K562 (cell line): ENCODE results near the gene KRT77. TPM values are rescaled to one million over a fixed set of nuclear protein-coding genes. Genes with fewer than 3 reads are reported as not detected.
A peak's percentile ranks its signal among the peaks of the same experiment; 100 is the strongest.

Experiments
- ATAC-seq: fragments of 200-7000 bp; cut with Tn5 transposase; 3 replicates; pipeline ENCODE4 v1.9.1; 2020; ENCODE audit warnings: moderate library complexity
- BruUV-seq: library from RNA; stranded (reverse); fragments of 400-500 nt; replicated peaks from 2 replicates; lab custom pipeline; 2021; lab: Mats Ljungman, UMichigan
- CTCF ChIA-PET: fragments of 300-600 bp; formaldehyde crosslinking; extraction: SDS; loops from one replicate; lab custom pipeline; 2021; ENCODE audit warnings: low intra/inter-chr PET ratio; lab: Yijun Ruan, JAX
- POLR2A ChIA-PET: fragments of 300-600, 350-650 bp; sonication (Branson Sonifier 250); formaldehyde crosslinking; extraction: SDS; loops from one replicate; lab custom pipeline; 2021; ENCODE audit warnings: antibody characterized with exemption, inconsistent platforms; lab: Yijun Ruan, JAX
- DNase-seq, 4 experiments: peaks; one replicate each; pipeline versions ENCODE4 v3.0.0 to v3.0.0-alpha.2; 2011 to 2018; ENCODE audit warnings: low spot score in 3 of 4, mixed read lengths in 3 of 4; ENCODE audit errors: extremely low read depth in 1 of 4
- FAIRE-seq: peaks from 2 replicates; lab custom pipeline; 2011; peaks lifted over from hg19 to GRCh38; lab: Jason Lieb, UNC
- H2AFZ ChIP-seq: 2 replicates; pipeline ENCODE4 v1.6.0; 2011; ENCODE audit warnings: low read depth, low read length, control low read depth, inconsistent platforms
- H3K27ac ChIP-seq: fragments of 200-600 bp; 3 replicates; pipeline ENCODE4 v1.8.0; 2011; ENCODE audit warnings: low read depth, mild to moderate bottlenecking, control low read depth, inconsistent platforms, low read length, moderate library complexity, mixed read lengths; ENCODE audit errors: extremely low read depth
- H3K27me3 ChIP-seq, 2 experiments: fragments of 300-600 bp in 1 of 2; 2 replicates in 1 of 2; 3 replicates in 1 of 2; pipeline versions ENCODE4 v1.6.0 to v1.8.0; 2011; ENCODE audit warnings: inconsistent platforms in 2 of 2, low read length in 2 of 2, mild to moderate bottlenecking in 1 of 2, mixed read lengths in 1 of 2, moderate library complexity in 1 of 2; ENCODE audit not compliant: control insufficient read depth in 2 of 2, insufficient read depth in 2 of 2
- H3K36me3 ChIP-seq: fragments of 300-600 bp; 3 replicates; pipeline ENCODE4 v1.8.0; 2011; ENCODE audit warnings: mild to moderate bottlenecking, low read length, inconsistent platforms; ENCODE audit not compliant: control insufficient read depth, insufficient read depth
- H3K4me1 ChIP-seq, 2 experiments: fragments of 200-600 bp in 1 of 2; replicated peaks in 1 of 2; 2 replicates in 1 of 2; 3 replicates in 1 of 2; pipeline versions ENCODE4 v1.5.1 to v1.8.0; 2011; ENCODE audit warnings: inconsistent platforms in 2 of 2, low read length in 2 of 2, mild to moderate bottlenecking in 1 of 2, mixed read lengths in 1 of 2, moderate library complexity in 1 of 2; ENCODE audit not compliant: control insufficient read depth in 2 of 2, insufficient read depth in 2 of 2
- H3K4me2 ChIP-seq: 2 replicates; pipeline ENCODE4 v1.6.1; 2011; ENCODE audit warnings: low read length, control low read depth, inconsistent platforms, mixed read lengths; ENCODE audit not compliant: insufficient read depth
- H3K4me3 ChIP-seq: fragments of 200-600 bp; sonication (generic), shearing (Covaris generic); 2 replicates; pipeline ENCODE4 v1.5.1; 2016; ENCODE audit warnings: control low read depth, inconsistent platforms
- H3K79me2 ChIP-seq: fragments of 200-600 bp; 3 replicates; pipeline ENCODE4 v1.8.0; 2011; ENCODE audit warnings: low read length, inconsistent platforms; ENCODE audit not compliant: control insufficient read depth, insufficient read depth
- H3K9ac ChIP-seq, 2 experiments: 2 replicates each; pipeline versions ENCODE4 v1.6.0 to v1.6.1; 2011; ENCODE audit warnings: low read depth in 2 of 2, low read length in 2 of 2, control low read depth in 1 of 2, inconsistent platforms in 1 of 2, mild to moderate bottlenecking in 1 of 2, mixed read lengths in 1 of 2; ENCODE audit not compliant: insufficient read depth in 1 of 2
- H3K9me1 ChIP-seq: one replicate; pipeline ENCODE4 v1.6.0; 2011; ENCODE audit warnings: inconsistent platforms, mild to moderate bottlenecking, low read length, moderate library complexity; ENCODE audit not compliant: control insufficient read depth, insufficient read depth
- H3K9me3 ChIP-seq: replicated peaks from 2 replicates; pipeline ENCODE4 v1.5.1; 2011; ENCODE audit warnings: low read depth, low read length, inconsistent platforms; ENCODE audit not compliant: control insufficient read depth, insufficient read depth
- H4K20me1 ChIP-seq: replicated peaks from 2 replicates; pipeline ENCODE4 v1.6.1; 2011; ENCODE audit warnings: low read length, inconsistent platforms, mixed read lengths; ENCODE audit not compliant: control insufficient read depth, insufficient read depth
- CREB5 ChIP-seq: fragments of 250-450 bp; sonication (Bioruptor Pico); IDR thresholded peaks from 2 replicates; pipeline ENCODE4 v1.5.0; 2020; ENCODE audit warnings: mild to moderate bottlenecking
- CTBP1 ChIP-seq: fragments of 450-650 bp; IDR thresholded peaks from 2 replicates; pipeline ENCODE4 v1.6.1; 2016; ENCODE audit warnings: borderline replicate concordance
- JUND ChIP-seq, 2 experiments: IDR thresholded peaks; 2 replicates in 1 of 2; 3 replicates in 1 of 2; pipeline ENCODE4 v1.6.1; 2011; ENCODE audit warnings: borderline replicate concordance in 2 of 2, low read depth in 2 of 2, low read length in 2 of 2, improper control_type of control experiment in 1 of 2, missing biosample characterization in 1 of 2, missing genetic modification characterization in 1 of 2, missing genetic modification reagents in 1 of 2
- NELFE ChIP-seq: IDR thresholded peaks from 2 replicates; pipeline ENCODE4 v1.6.1; 2011; ENCODE audit warnings: mild to moderate bottlenecking; ENCODE audit not compliant: insufficient read depth, insufficient read length
- PTRF ChIP-seq: fragments of 450-650 bp; IDR thresholded peaks from 2 replicates; pipeline ENCODE4 v1.6.1; 2016; ENCODE audit warnings: mild to moderate bottlenecking, missing genetic modification characterization, missing compliant biosample characterization
- RCOR1 ChIP-seq, 2 experiments: IDR thresholded peaks; 2 replicates each; pipeline ENCODE4 v1.6.1; 2012; ENCODE audit warnings: low read depth in 2 of 2, low read length in 2 of 2, borderline replicate concordance in 1 of 2, improper control_type of control experiment in 1 of 2
- RREB1 ChIP-seq: fragments of 250-450 bp; sonication (Bioruptor Pico); IDR thresholded peaks from 2 replicates; pipeline ENCODE4 v1.4.0; 2020
- SMAD4 ChIP-seq: fragments of 250-450 bp; sonication (Bioruptor Pico); conservative IDR thresholded peaks from 2 replicates; pipeline ENCODE4 v1.8.0; 2021; ENCODE audit warnings: inconsistent platforms, mild to moderate bottlenecking, moderate library complexity
- SPI1 ChIP-seq: IDR thresholded peaks from 2 replicates; pipeline ENCODE4 v1.6.1; 2011; ENCODE audit warnings: low read depth, low read length, control low read depth, borderline replicate concordance
- ZEB2 ChIP-seq: fragments of 450-650 bp; IDR thresholded peaks from 2 replicates; pipeline ENCODE4 v1.6.1; 2016
- ZFPM2 ChIP-seq: fragments of 250-450 bp; sonication (Bioruptor Pico); IDR thresholded peaks from 2 replicates; pipeline ENCODE4 v1.5.1; 2022; ENCODE audit warnings: mild to moderate bottlenecking
- ZNF143 ChIP-seq: sonication (generic); formaldehyde crosslinking; IDR thresholded peaks from 2 replicates; pipeline ENCODE4 v1.9.0; 2022; ENCODE audit warnings: mild to moderate bottlenecking, missing genetic modification reagents
- ZNF766 ChIP-seq: fragments of 200-800 bp; sonication (Bioruptor generic); conservative IDR thresholded peaks from 2 replicates; pipeline ENCODE4 v1.6.1; 2016; ENCODE audit warnings: missing genetic modification characterization, missing compliant biosample characterization
- WGBS: fragments of 100-300 bp; shearing (Covaris generic); methylation state at CpG from one replicate; pipeline ENCODE4 v1.1.6; 2016; ENCODE audit warnings: low coverage, mixed read lengths; ENCODE audit not compliant: insufficient coverage; ENCODE audit errors: missing lambda C conversion rate; 5-methylcytosine and 5-hydroxymethylcytosine counted together
- in situ Hi-C: fragments of 300-500 bp; cut with MboI; formaldehyde crosslinking; loops from 4 replicates; pipeline ENCODE4 v1.15.0; 2018; ENCODE audit warnings: inconsistent platforms, mixed read lengths
- intact Hi-C: fragments of 100-400 bp; cut with micrococcal nuclease; formaldehyde crosslinking; loops from 2 replicates; pipeline ENCODE4 v1.14.2; 2022
- polyA plus RNA-seq, 8 experiments: library from polyadenylated mRNA; depleted of rRNA in 4 of 8; stranded (reverse) in 5 of 8; unstranded in 3 of 8; fragments of >200 nt; fragmentation: Nextera tagmentation in 2 of 8; fragmentation: Illumina TruSeq in 1 of 8; extraction: Ambion mirVana in 2 of 8; extraction: Trizol in 1 of 8; gene quantifications; 2 replicates each; pipeline versions ENCODE4 v1.2.1 to v1.2.3, GENCODE V29; 2011 to 2014; ENCODE audit warnings: inconsistent platforms in 1 of 8, missing spikeins in 1 of 8
- total RNA-seq, 7 experiments: library from RNA; depleted of rRNA in 6 of 7; stranded (reverse); fragments of >200 nt in 6 of 7; fragmentation: Illumina TruSeq in 2 of 7; extraction: Trizol in 2 of 7; gene quantifications; 2 replicates each; pipeline versions ENCODE4 v1.2.1 to v1.2.3, GENCODE V29; 2011 to 2021; ENCODE audit warnings: low replicate concordance in 1 of 7

The KRT77 gene
- total and polyA plus RNA-seq, 9 of the 15 experiments (the other 6 are each of a cell fraction or from before 2014, with no cell fraction given), result not detected

GRCh38 chr12:52645982-52646381, 57.3 kb downstream of the KRT77 start:
- ChIA-PET CTCF (no interaction called here), POLR2A (interaction anchor here (0.8 kb wide), 1 partner anchor 40 kb away, joined by 3 read pairs; no protein-coding TSS in a partner anchor)
- H3K27ac ChIP-seq, result no peak overlapping the region
- H3K4me3 ChIP-seq, result no peak overlapping the region
- no peaks in the 10 kb centered on the region for H3K9me3 ChIP-seq
- no peaks in the 10 kb centered on the region for H3K36me3 ChIP-seq
- H3K9me1 ChIP-seq, result no peaks in the 10 kb centered on the region
- H4K20me1 ChIP-seq, result no peaks in the 10 kb centered on the region
- BruUV-seq, result no TSS peak
- DNase-seq (peak in 1 of 4 experiments; percentile 43), ATAC-seq (peak; percentile 53), FAIRE-seq (peak; percentile 19)
- H2AFZ ChIP-seq, result peak overlapping the region; percentile 77; the same call in 1 of the 2 replicates
- peak overlapping the region in 1 of 2 experiments; percentile 49; a peak in 1 of 4 replicates for H3K9ac ChIP-seq
- peaks cover 21 to 33% of the 10 kb centered on the region in 2 experiments for H3K4me1 ChIP-seq
- 43% methylated on average over 4 of the region's 4 CpGs for WGBS
- no peak overlapping the region for H3K4me2 ChIP-seq
- in situ Hi-C loops (no loop called here), intact Hi-C loops (no loop called here)
- H3K27me3 ChIP-seq, result no peaks in the 10 kb centered on the region
- H3K79me2 ChIP-seq, result no peaks in the 10 kb centered on the region
- TF ChIP-seq NELFE (no peak), SPI1 (peak; percentile 89; the same call in 1 of the 2 replicates), PTRF (tag) (no peak), CTBP1 (peak; percentile 51; the same call in 1 of the 2 replicates), RCOR1 (IDR thresholded peaks at IDR 0.05; ENCODE audit: borderline replicate concordance in 1 of 2, low read depth in 2 of 2, low read length in 2 of 2) (peak in 1 of 2 experiments; percentile 41; a peak in 1 of 4 replicates), ZFPM2 (no peak), CREB5 (0 out of 2 replicates have a peak, but pooled peaks have one; percentile 4), ZNF143 (CRISPR knock-in tag) (no peak), SMAD4 (CRISPR knock-in tag) (0 out of 2 replicates have a peak, but pooled peaks have one; percentile 12), ZNF766 (peak; percentile 69), RREB1 (CRISPR knock-in tag) (peak; percentile 54; the same call in 1 of the 2 replicates), ZEB2 (no peak), JUND (IDR thresholded peaks at IDR 0.05; ENCODE audit: borderline replicate concordance, low read depth, low read length) (no peak), JUND (tag; IDR thresholded peaks at IDR 0.05; ENCODE audit: borderline replicate concordance, low read depth, low read length) (peak; percentile 37; the same call in 1 of the 3 replicates)
